HG02973 (cell line): Measurements from ENCODE around the gene SLC30A10.
"Not testable (repeated sequence)": the region's sequence is repeated elsewhere in the genome, so short reads cannot be mapped to it uniquely, and the experiment has no call there.

Experiments
- ATAC-seq: cut with Tn5 transposase; IDR thresholded peaks from one replicate; pipeline ENCODE4 v1.9.1; 2021; ENCODE audit warnings: moderate library complexity; ENCODE audit not compliant: unreplicated experiment

SLC30A10 gene

GRCh38 chr1:219927956-219928790 lies at the start of gene SLC30A10:
Gene SLC30A10, minus strand, starts transcription at chr1:219928557. Its CDS starts 117 bp downstream, at chr1:219928440.
- ATAC-seq = peak; percentile 55

GRCh38 chr1:219973213-219973612 lies 44.9 kb upstream of the SLC30A10 start:
- no peak for ATAC-seq

- no peak for ATAC-seq
These were observed 39.0 kb upstream of the SLC30A10 start for GRCh38 chr1:219967361-219967760.

GRCh38 chr1:219966071-219966349 lies 37.7 kb upstream of the SLC30A10 start:
- no peak for ATAC-seq

- ATAC-seq = no peak
These were observed 37.1 kb upstream of the SLC30A10 start for GRCh38 chr1:219965285-219966070.

GRCh38 chr1:219963432-219963831 lies 35.1 kb upstream of the SLC30A10 start:
- no peak for ATAC-seq

- no peak for ATAC-seq
These were observed 33.3 kb upstream of the SLC30A10 start for GRCh38 chr1:219961684-219962083.

- no peak for ATAC-seq
These were observed 31.3 kb upstream of the SLC30A10 start for GRCh38 chr1:219959540-219960203.

- no peak for ATAC-seq
These were observed 30.6 kb upstream of the SLC30A10 start for GRCh38 chr1:219958875-219959417.

GRCh38 chr1:219954736-219955421 lies 26.5 kb upstream of the SLC30A10 start:
- ATAC-seq = no peak

GRCh38 chr1:219954052-219954451 lies 25.7 kb upstream of the SLC30A10 start:
- ATAC-seq = no peak

GRCh38 chr1:219952361-219952760 lies 24.0 kb upstream of the SLC30A10 start:
- ATAC-seq = no peak

GRCh38 chr1:219949227-219949626 lies 20.9 kb upstream of the SLC30A10 start:
- not testable (repeated sequence) for ATAC-seq

- ATAC-seq = not testable (repeated sequence)
These were observed 20.4 kb upstream of the SLC30A10 start for GRCh38 chr1:219948766-219949165.

- peak; percentile 56 for ATAC-seq
These were observed 17.4 kb upstream of the SLC30A10 start for GRCh38 chr1:219945795-219946194.

GRCh38 chr1:219941179-219942118 lies 13.1 kb upstream of the SLC30A10 start:
- no peak for ATAC-seq

- ATAC-seq = no peak
These were observed 12.3 kb upstream of the SLC30A10 start for GRCh38 chr1:219940707-219941106.

- no peak for ATAC-seq
These were observed 10.3 kb upstream of the SLC30A10 start for GRCh38 chr1:219938706-219939105.

GRCh38 chr1:219933763-219934162 lies 5.4 kb upstream of the SLC30A10 start:
- not testable (repeated sequence) for ATAC-seq

GRCh38 chr1:219931033-219931432 lies 2.7 kb upstream of the SLC30A10 start:
- no peak for ATAC-seq
